A549 (cell line): ENCODE results near the gene TXNDC8. TPM values are rescaled to one million over a fixed set of nuclear protein-coding genes. Genes with fewer than 3 reads are reported as not detected.

Experiments used
- ATAC-seq, 2 experiments: fragments of 200-7000 bp in 1 of 2; fragments of >200 bp in 1 of 2; cut with Nextera tagmentation in 1 of 2; cut with Tn5 transposase in 1 of 2; 3 replicates each; pipeline versions ENCODE4 v1.8.0 to v1.9.1; 2018 to 2020; ENCODE audit warnings: mild to moderate bottlenecking in 1 of 2, moderate library complexity in 1 of 2
- CTCF ChIA-PET: fragments of 300-600 bp; sonication (Branson Sonifier 250); formaldehyde crosslinking; extraction: SDS; loops from one replicate; lab custom pipeline; 2021; ENCODE audit warnings: antibody characterized with exemption, inconsistent platforms; lab: Yijun Ruan, JAX
- POLR2A ChIA-PET: fragments of 350-600 bp; formaldehyde crosslinking; extraction: SDS; loops from one replicate; lab custom pipeline; 2021; ENCODE audit warnings: antibody characterized with exemption, inconsistent platforms; lab: Yijun Ruan, JAX
- DNase-seq, 2 experiments: peaks; one replicate each; pipeline versions ENCODE4 v3.0.0 to v3.0.0-alpha.2; 2011 to 2016; ENCODE audit warnings: low read depth in 1 of 2, low spot score in 1 of 2
- FAIRE-seq: peaks from 2 replicates; lab custom pipeline; 2011; peaks lifted over from hg19 to GRCh38; lab: Jason Lieb, UNC
- H3K27ac ChIP-seq, 2 experiments: fragments of >200 bp; sonication (Bioruptor Twin); formaldehyde crosslinking; 3 replicates each; pipeline ENCODE4 v1.5.1; 2016 to 2017
- H3K4me1 ChIP-seq: fragments of >200 bp; sonication (Bioruptor Twin); formaldehyde crosslinking; 3 replicates; pipeline ENCODE4 v1.6.1; 2016
- H3K4me2 ChIP-seq: fragments of >200 bp; sonication (Bioruptor Twin); formaldehyde crosslinking; 3 replicates; pipeline ENCODE4 v1.6.1; 2016
- H3K4me3 ChIP-seq: fragments of >200 bp; sonication (Bioruptor Twin); formaldehyde crosslinking; 3 replicates; pipeline ENCODE4 v1.5.1; 2016
- H3K9me3 ChIP-seq: fragments of >200 bp; sonication (Bioruptor Twin); formaldehyde crosslinking; 3 replicates; pipeline ENCODE4 v1.6.1; 2016
- ATOH8 ChIP-seq: fragments of 250-450 bp; sonication (Bioruptor Pico); IDR thresholded peaks from 2 replicates; pipeline ENCODE4 v1.5.0; 2020; ENCODE audit warnings: low read depth, mild to moderate bottlenecking, moderate library complexity
- BHLHE40 ChIP-seq: IDR thresholded peaks from 2 replicates; pipeline ENCODE4 v1.6.1; 2012; ENCODE audit warnings: low read depth, low read length, inconsistent platforms
- CBX2 ChIP-seq: fragments of 200-600 bp; sonication (generic); IDR thresholded peaks from 2 replicates; pipeline ENCODE4 v1.6.1; 2016; ENCODE audit warnings: low read depth, mild to moderate bottlenecking, borderline replicate concordance
- CEBPB ChIP-seq, 2 experiments: fragments of >200 bp in 1 of 2; sonication (Bioruptor Twin) in 1 of 2; formaldehyde crosslinking in 1 of 2; IDR thresholded peaks; 2 replicates each; pipeline ENCODE4 v1.6.1; 2012 to 2016
- CTCF ChIP-seq: fragments of >200 bp; sonication (Bioruptor Twin); formaldehyde crosslinking; IDR thresholded peaks from 3 replicates; pipeline ENCODE4 v1.5.1; 2016
- EHF ChIP-seq: fragments of 250-450 bp; sonication (Bioruptor Pico); IDR thresholded peaks from 2 replicates; pipeline ENCODE4 v1.5.0; 2020; ENCODE audit warnings: mild to moderate bottlenecking
- ELK1 ChIP-seq: fragments of 150-350 bp; IDR thresholded peaks from 2 replicates; pipeline ENCODE4 v1.6.1; 2014; ENCODE audit warnings: low read depth, mild to moderate bottlenecking, low read length
- ESRRA ChIP-seq: fragments of 150-350 bp; IDR thresholded peaks from 2 replicates; pipeline ENCODE4 v1.6.1; 2014; ENCODE audit warnings: mild to moderate bottlenecking, low read length, borderline replicate concordance
- FOSL2 ChIP-seq, 2 experiments: fragments of 450-650 bp in 1 of 2; fragments of >200 bp in 1 of 2; sonication (Bioruptor Twin) in 1 of 2; formaldehyde crosslinking; IDR thresholded peaks; 2 replicates each; pipeline versions ENCODE4 v1.5.0 to v1.6.1; 2016 to 2020; ENCODE audit warnings: mild to moderate bottlenecking in 1 of 2, moderate library complexity in 1 of 2
- HES2 ChIP-seq: fragments of >200 bp; sonication (Bioruptor Twin); formaldehyde crosslinking; IDR thresholded peaks from 2 replicates; pipeline ENCODE4 v1.6.1; 2016
- HOXB13 ChIP-seq: fragments of 250-450 bp; sonication (Bioruptor Pico); IDR thresholded peaks from 2 replicates; pipeline ENCODE4 v1.5.0; 2020; ENCODE audit warnings: low read depth, mild to moderate bottlenecking, moderate library complexity
- JUN ChIP-seq, 2 experiments: fragments of >200 bp; sonication (Bioruptor Twin); formaldehyde crosslinking; IDR thresholded peaks; 2 replicates in 1 of 2; 3 replicates in 1 of 2; pipeline ENCODE4 v1.6.1; 2016 to 2017
- KDM1A ChIP-seq: fragments of 200-600 bp; sonication (generic); IDR thresholded peaks from 2 replicates; pipeline ENCODE4 v1.6.1; 2016; ENCODE audit warnings: low read depth, mild to moderate bottlenecking
- MYC ChIP-seq: IDR thresholded peaks from 2 replicates; pipeline ENCODE4 v1.6.1; 2012; ENCODE audit warnings: mild to moderate bottlenecking, inconsistent platforms, low read length, improper control_type of control experiment, borderline replicate concordance
- NPAS2 ChIP-seq: fragments of 250-450 bp; sonication (Bioruptor Pico); IDR thresholded peaks from 2 replicates; pipeline ENCODE4 v1.8.0; 2022; ENCODE audit warnings: mild to moderate bottlenecking, moderate library complexity, borderline replicate concordance
- NR3C1 ChIP-seq: fragments of >200 bp; sonication (Bioruptor Twin); formaldehyde crosslinking; IDR thresholded peaks from 3 replicates; pipeline ENCODE4 v1.6.1; 2017
- PHF8 ChIP-seq: fragments of 200-600 bp; sonication (generic); IDR thresholded peaks from 2 replicates; pipeline ENCODE4 v1.6.1; 2016; ENCODE audit warnings: low read depth, mild to moderate bottlenecking, antibody characterized with exemption, moderate library complexity, borderline replicate concordance
- RCOR1 ChIP-seq: fragments of 150-350 bp; IDR thresholded peaks from 2 replicates; pipeline ENCODE4 v1.6.1; 2014; ENCODE audit warnings: antibody characterized with exemption, low read length, low read depth
- RNF2 ChIP-seq: fragments of 200-600 bp; sonication (generic); IDR thresholded peaks from 2 replicates; pipeline ENCODE4 v1.6.1; 2016; ENCODE audit warnings: low read depth, mild to moderate bottlenecking, antibody characterized with exemption, moderate library complexity, borderline replicate concordance
- SMC3 ChIP-seq: fragments of >200 bp; sonication (Bioruptor Twin); formaldehyde crosslinking; IDR thresholded peaks from 3 replicates; pipeline ENCODE4 v1.6.1; 2018; ENCODE audit warnings: inconsistent platforms
- SREBF2 ChIP-seq: fragments of 450-650 bp; IDR thresholded peaks from 2 replicates; pipeline ENCODE4 v1.6.1; 2014; ENCODE audit warnings: mild to moderate bottlenecking, moderate library complexity
- WGBS: methylation state at CpG from one replicate; pipeline ENCODE4 v1.1.6; 2017; ENCODE audit errors: missing lambda C conversion rate; 5-methylcytosine and 5-hydroxymethylcytosine counted together
- polyA plus RNA-seq, 4 experiments: library from polyadenylated mRNA; depleted of rRNA in 3 of 4; stranded (reverse); fragments of >200 nt; fragmentation: RNase III in 1 of 4; extraction: RNeasy Plus Mini Kit Qiagen cat#74134 plus additional on column Dnase treatment in 1 of 4; gene quantifications; 2 replicates in 3 of 4; 3 replicates in 1 of 4; pipeline ENCODE4 v1.2.3, GENCODE V29; 2011 to 2017

Gene TXNDC8
- polyA plus RNA-seq, 2 of the 4 experiments (the other 2 are of a cell fraction) = not detected

- H3K4me3 ChIP-seq = no peak overlapping the region
- no peaks in the 10 kb centered on the region for H3K4me1 ChIP-seq
- ChIA-PET POLR2A (no interaction called here), CTCF (no interaction called here)
- WGBS = 91% methylated on average over 4 of the region's 4 CpGs
- H3K9me3 ChIP-seq = peaks cover 6% of the 10 kb centered on the region; the same call in 2 of the 3 replicates
- no peak overlapping the region for H3K27ac ChIP-seq
- ATAC-seq = no peak
- no peak for DNase-seq
- FAIRE-seq = no peak
- no peak for TF ChIP-seq CEBPB (IDR thresholded peaks at IDR 0.05)
- no peak for TF ChIP-seq SREBF2
- no peak for TF ChIP-seq SMC3
- no peak for TF ChIP-seq FOSL2 (IDR thresholded peaks at IDR 0.05)
- TF ChIP-seq FOSL2 (CRISPR knock-in tag; IDR thresholded peaks at IDR 0.05) = no peak
- TF ChIP-seq BHLHE40 = no peak
- TF ChIP-seq CTCF = no peak
- no peak for TF ChIP-seq ATOH8
- no peak for TF ChIP-seq ESRRA
- no peak for TF ChIP-seq NR3C1
- TF ChIP-seq JUN (IDR thresholded peaks at IDR 0.05) = no peak
- TF ChIP-seq PHF8 = no peak
- no peak for TF ChIP-seq HES2
- TF ChIP-seq RNF2 = no peak
- no peak for TF ChIP-seq CBX2
- no peak for TF ChIP-seq KDM1A
- TF ChIP-seq RCOR1 = no peak
- no peak for TF ChIP-seq EHF
- no peak overlapping the region for H3K4me2 ChIP-seq
Observed at GRCh38 chr9:110334183-110334582, 3.5 kb downstream of the TXNDC8 start.

GRCh38 chr9:110332766-110333165 lies 4.9 kb downstream of the TXNDC8 start:
- peaks cover 6% of the 10 kb centered on the region; the same call in 2 of the 3 replicates for H3K9me3 ChIP-seq
- H3K4me3 ChIP-seq = no peak overlapping the region
- no peaks in the 10 kb centered on the region for H3K4me1 ChIP-seq
- no peak overlapping the region for H3K27ac ChIP-seq
- ChIA-PET POLR2A (no interaction called here), CTCF (no interaction called here)
- no peak for ATAC-seq
- 57% methylated on average over 3 of the region's 3 CpGs for WGBS
- DNase-seq = no peak
- H3K4me2 ChIP-seq = no peak overlapping the region
- TF ChIP-seq ATOH8 (no peak), CTCF (no peak), MYC (no peak), ELK1 (no peak), KDM1A (no peak), NPAS2 (CRISPR knock-in tag) (no peak), EHF (no peak), HOXB13 (CRISPR knock-in tag) (no peak)
- TF ChIP-seq, all 56 proteins: peak for 0
- no peak for FAIRE-seq
